Hepatocyte (in vitro differentiated cells): ENCODE results near the gene RNF224. TPM values are rescaled to one million over a fixed set of nuclear protein-coding genes. Genes with fewer than 3 reads are reported as not detected.

ENCODE experiments used
- DNase-seq: peaks from one replicate; pipeline ENCODE4 v3.0.0-alpha.2; 2016; ENCODE audit warnings: low spot score
- H2AFZ ChIP-seq: fragments of 200-600 bp; sonication (generic); 2 replicates; pipeline ENCODE4 v1.6.0; 2016; ENCODE audit warnings: antibody characterized with exemption, mild to moderate bottlenecking
- H3K27ac ChIP-seq: fragments of 200-600 bp; sonication (generic); 2 replicates; pipeline ENCODE4 v1.5.1; 2016; ENCODE audit warnings: mild to moderate bottlenecking
- H3K27me3 ChIP-seq: fragments of 200-600 bp; sonication (generic); 2 replicates; pipeline ENCODE4 v1.6.1; 2016
- H3K36me3 ChIP-seq: fragments of 200-600 bp; sonication (generic); replicated peaks from 2 replicates; pipeline ENCODE4 v1.5.1; 2016; ENCODE audit warnings: low read depth; ENCODE audit not compliant: insufficient read depth
- H3K4me1 ChIP-seq: fragments of 200-600 bp; sonication (generic); 2 replicates; pipeline ENCODE4 v1.5.1; 2016; ENCODE audit warnings: mild to moderate bottlenecking, moderate library complexity; ENCODE audit not compliant: insufficient read depth
- H3K4me2 ChIP-seq: fragments of 200-600 bp; sonication (generic); 2 replicates; pipeline ENCODE4 v1.6.0; 2016
- H3K4me3 ChIP-seq: fragments of 200-600 bp; sonication (generic); 2 replicates; pipeline ENCODE4 v1.5.1; 2016; ENCODE audit warnings: mild to moderate bottlenecking
- H3K79me2 ChIP-seq: fragments of 200-600 bp; sonication (generic); 2 replicates; pipeline ENCODE4 v1.6.0; 2017; ENCODE audit warnings: mild to moderate bottlenecking
- H3K9me2 ChIP-seq: fragments of 200-600 bp; sonication (generic); replicated peaks from 2 replicates; pipeline ENCODE4 v1.6.0; 2017; ENCODE audit warnings: mild to moderate bottlenecking; ENCODE audit not compliant: insufficient read depth
- H3K9me3 ChIP-seq: fragments of 200-600 bp; sonication (generic); 2 replicates; pipeline ENCODE4 v1.5.1; 2016; ENCODE audit warnings: low read depth, mild to moderate bottlenecking
- H4K20me1 ChIP-seq: fragments of 200-600 bp; sonication (generic); 2 replicates; pipeline ENCODE4 v1.6.0; 2016; ENCODE audit warnings: mild to moderate bottlenecking; ENCODE audit not compliant: insufficient read depth, poor library complexity, severe bottlenecking
- CTCF ChIP-seq: fragments of 200-600 bp; sonication (generic); IDR thresholded peaks from 2 replicates; pipeline ENCODE4 v1.5.1; 2016; ENCODE audit warnings: antibody characterized with exemption, mild to moderate bottlenecking; ENCODE audit not compliant: poor library complexity
- EZH2 ChIP-seq: fragments of 200-600 bp; sonication (generic); IDR thresholded peaks from 2 replicates; pipeline ENCODE4 v1.6.1; 2016; ENCODE audit warnings: antibody characterized with exemption, mild to moderate bottlenecking, borderline replicate concordance
- EZH2phosphoT487 ChIP-seq: fragments of 200-600 bp; sonication (generic); IDR thresholded peaks from one replicate; pipeline ENCODE4 v1.6.1; 2018; ENCODE audit warnings: antibody characterized with exemption, mild to moderate bottlenecking, low read depth, moderate library complexity; ENCODE audit not compliant: unreplicated experiment, severe bottlenecking
- WGBS: methylation state at CpG from one replicate; pipeline ENCODE4 v1.1.6; 2016; ENCODE audit warnings: low lambda C conversion rate; ENCODE audit errors: missing lambda C conversion rate; 5-methylcytosine and 5-hydroxymethylcytosine counted together
- polyA plus RNA-seq: library from polyadenylated mRNA; unstranded; fragments of >200 nt; fragmentation: Nextera tagmentation; extraction: Ambion mirVana; gene quantifications from 2 replicates; pipeline ENCODE4 v1.2.1, GENCODE V29; 2016
- total RNA-seq: library from RNA; depleted of rRNA; stranded (reverse); fragments of >200 nt; gene quantifications from 2 replicates; pipeline ENCODE4 v1.2.3, GENCODE V29; 2014

Gene RNF224
- total and polyA plus RNA-seq, 2 experiments from 2014 or later, result 1.1 to 1.4 TPM

DNA sequence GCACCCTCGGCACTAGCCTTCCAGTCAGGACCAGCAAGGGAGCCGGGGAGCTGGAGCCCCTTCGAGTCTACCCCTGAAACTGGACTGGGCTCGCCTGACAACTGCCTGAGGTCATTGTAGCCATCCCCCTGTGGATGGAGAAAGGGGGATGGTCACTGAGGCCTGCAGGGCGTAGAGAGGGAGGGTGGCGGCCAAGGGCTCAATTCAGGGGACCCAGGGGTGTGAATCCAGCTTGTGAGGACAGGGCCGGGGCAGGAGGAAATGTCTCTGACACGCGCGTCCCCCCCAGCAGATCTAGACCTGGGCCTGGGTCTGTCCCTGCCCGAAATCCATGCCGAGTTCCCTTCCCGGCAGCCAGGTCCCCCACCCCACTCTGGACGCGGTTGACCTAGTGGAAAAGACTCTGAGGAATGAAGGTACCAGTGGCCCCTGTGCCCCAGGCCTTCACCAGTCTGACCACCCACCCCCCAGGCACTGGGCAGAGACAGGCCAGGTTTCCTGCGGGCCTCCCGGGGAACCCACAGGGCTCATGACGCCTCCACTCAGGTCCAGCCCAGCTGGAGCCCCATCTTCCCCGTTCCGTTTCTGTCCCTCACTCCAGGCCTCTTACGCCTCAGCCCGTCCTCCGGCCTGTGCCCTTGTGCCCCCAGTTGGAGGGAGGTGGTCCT is 4.2 kb downstream of the RNF224 start:
- Histone ChIP-seq H3K4me3 (no peak overlapping the region), H3K4me1 (peaks cover 47% of the 10 kb centered on the region), H3K4me2 (no peak overlapping the region), H3K79me2 (no peaks in the 10 kb centered on the region), H2AFZ (no peak overlapping the region), H4K20me1 (no peaks in the 10 kb centered on the region), H3K9me2 (no peaks in the 10 kb centered on the region), H3K27ac (peak overlapping the region; percentile 87), H3K9me3 (no peaks in the 10 kb centered on the region), H3K36me3 (no peaks in the 10 kb centered on the region), H3K27me3 (no peaks in the 10 kb centered on the region)
- DNase-seq, result no peak
- no peak for TF ChIP-seq EZH2
- TF ChIP-seq EZH2phosphoT487, result no peak
- no peak for TF ChIP-seq CTCF
- 94% methylated on average over 22 of the region's 23 CpGs for WGBS

GRCh38 chr9:137232101-137232500 is 4.8 kb downstream of the RNF224 start:
- no peaks in the 10 kb centered on the region for H3K27me3 ChIP-seq
- 84% methylated on average over 10 of the region's 10 CpGs for WGBS
- no peak for DNase-seq
- H3K4me3 ChIP-seq, result no peak overlapping the region
- H3K27ac ChIP-seq, result no peak overlapping the region
- no peaks in the 10 kb centered on the region for H3K36me3 ChIP-seq
- TF ChIP-seq EZH2phosphoT487 (no peak), CTCF (no peak), EZH2 (no peak)
- H3K4me1 ChIP-seq, result peaks cover 47% of the 10 kb centered on the region
- peaks cover 5% of the 10 kb centered on the region for H3K79me2 ChIP-seq
- no peaks in the 10 kb centered on the region for H4K20me1 ChIP-seq
- H2AFZ ChIP-seq, result no peak overlapping the region
- no peak overlapping the region for H3K4me2 ChIP-seq
- H3K9me3 ChIP-seq, result no peaks in the 10 kb centered on the region
- H3K9me2 ChIP-seq, result no peaks in the 10 kb centered on the region

- 89% methylated on average over 24 of the region's 24 CpGs for WGBS
- no peak overlapping the region for H3K4me2 ChIP-seq
- H3K4me3 ChIP-seq, result no peak overlapping the region
- peaks cover 44% of the 10 kb centered on the region for H3K4me1 ChIP-seq
- no peaks in the 10 kb centered on the region for H3K9me2 ChIP-seq
- TF ChIP-seq CTCF (no peak), EZH2 (no peak), EZH2phosphoT487 (no peak)
- no peak for DNase-seq
- H4K20me1 ChIP-seq, result no peaks in the 10 kb centered on the region
- peaks cover 9% of the 10 kb centered on the region for H3K79me2 ChIP-seq
- H3K9me3 ChIP-seq, result no peaks in the 10 kb centered on the region
- no peak overlapping the region for H2AFZ ChIP-seq
- H3K36me3 ChIP-seq, result no peaks in the 10 kb centered on the region
- H3K27ac ChIP-seq, result no peak overlapping the region
- H3K27me3 ChIP-seq, result no peaks in the 10 kb centered on the region
These were observed 5.2 kb downstream of the RNF224 start for GRCh38 chr9:137232510-137232909.
